Epithelial cell of prostate (primary cell): ENCODE data around the gene MYO3B.
"Not testable (repeated sequence)": the region's sequence is repeated elsewhere in the genome, so short reads cannot be mapped to it uniquely, and the experiment has no call there.

Experiments used
- DNase-seq: peaks from one replicate; pipeline ENCODE4 v3.0.0-alpha.2; 2011; ENCODE audit warnings: low read depth, low spot score
- H3K27ac ChIP-seq: fragments of 450-650 bp; 2 replicates; pipeline ENCODE4 v1.5.1; 2017; ENCODE audit warnings: mild to moderate bottlenecking

The MYO3B gene

DNA sequence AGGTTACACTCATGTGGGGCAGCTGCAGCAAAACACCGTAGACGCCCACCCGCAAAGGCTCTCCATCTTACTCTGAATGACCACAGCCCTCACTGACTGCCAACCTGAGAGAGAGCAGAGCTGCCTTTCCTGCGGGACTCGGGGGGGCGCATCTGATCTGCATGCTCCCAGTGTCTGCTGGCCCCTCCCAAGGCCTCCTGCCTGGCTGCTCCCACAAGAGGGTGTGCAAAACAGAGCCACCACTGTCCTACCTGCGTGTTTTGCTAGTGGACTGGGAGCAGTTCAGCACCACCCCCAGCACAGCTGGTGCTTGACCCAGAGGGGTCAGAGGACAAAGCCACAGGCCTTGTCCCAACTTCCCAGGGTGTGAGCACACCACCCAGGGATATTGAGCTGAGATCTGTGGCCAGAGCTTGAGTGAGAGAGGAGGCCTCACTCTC is 76.4 kb downstream of the MYO3B start:
- H3K27ac ChIP-seq = no peak overlapping the region
- DNase-seq = no peak

DNA sequence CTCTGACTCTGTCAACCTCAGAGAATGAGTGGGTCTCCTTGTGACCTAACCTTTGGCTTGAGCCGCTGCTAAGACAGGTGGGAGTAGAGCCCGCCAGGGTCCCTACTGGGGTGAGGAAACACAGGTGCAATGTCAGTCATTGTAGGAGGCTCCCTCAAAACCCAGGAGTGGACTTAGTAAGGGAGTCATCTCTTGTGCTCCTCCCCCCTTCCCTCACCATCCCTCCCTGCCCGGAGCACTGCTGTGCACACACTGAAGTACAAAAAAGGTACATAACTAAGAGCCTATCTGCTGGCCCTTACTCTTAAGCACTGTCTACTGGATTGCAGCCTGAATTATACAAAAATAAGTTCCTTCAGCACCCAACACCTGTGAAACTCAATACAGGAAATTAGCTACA is 77.2 kb downstream of the MYO3B start:
- no peak for DNase-seq
- H3K27ac ChIP-seq = no peak overlapping the region

DNA sequence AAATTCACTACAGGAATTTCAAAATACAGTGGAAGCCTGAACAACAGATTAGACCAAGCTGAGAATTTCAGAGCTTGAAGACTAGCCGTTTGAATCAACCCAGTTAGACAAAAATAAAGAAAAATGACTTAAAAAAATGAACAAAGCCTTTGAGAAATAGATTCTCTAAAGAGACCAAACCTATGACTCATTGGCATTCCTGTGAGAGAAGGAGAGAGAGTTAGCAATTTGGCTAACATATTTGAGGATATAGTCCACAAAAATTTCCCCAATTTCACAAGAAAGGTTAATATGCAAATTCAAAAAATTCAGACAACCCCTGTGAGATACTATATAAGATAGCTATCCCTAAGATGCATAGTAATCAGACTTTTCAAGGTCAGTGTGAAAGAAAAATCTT is 78.0 kb downstream of the MYO3B start:
- no peak for DNase-seq
- H3K27ac ChIP-seq = no peak overlapping the region

GRCh38 chr2:170258382-170258781 is 80.4 kb downstream of the MYO3B start:
- H3K27ac ChIP-seq = no peak overlapping the region
- DNase-seq = no peak

DNA sequence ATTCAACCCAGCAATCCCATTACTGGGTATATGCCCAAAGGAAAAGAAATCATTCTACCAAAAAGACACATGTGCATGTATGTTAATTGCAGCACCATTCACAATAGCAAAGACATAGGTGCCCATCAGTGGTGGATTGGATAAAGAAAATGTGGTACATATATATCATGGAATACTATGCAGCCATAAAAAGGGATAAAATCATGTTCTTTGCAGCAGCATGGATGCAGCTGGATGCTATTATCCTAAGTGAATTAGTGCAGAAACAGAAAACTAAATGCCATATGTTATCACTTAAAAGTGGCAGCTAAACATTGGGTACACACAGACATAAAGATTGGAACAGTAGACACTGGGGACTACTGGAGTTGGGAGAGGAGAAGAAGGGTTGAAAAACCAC is 82.2 kb downstream of the MYO3B start:
- H3K27ac ChIP-seq = no peak overlapping the region
- no peak for DNase-seq

DNA sequence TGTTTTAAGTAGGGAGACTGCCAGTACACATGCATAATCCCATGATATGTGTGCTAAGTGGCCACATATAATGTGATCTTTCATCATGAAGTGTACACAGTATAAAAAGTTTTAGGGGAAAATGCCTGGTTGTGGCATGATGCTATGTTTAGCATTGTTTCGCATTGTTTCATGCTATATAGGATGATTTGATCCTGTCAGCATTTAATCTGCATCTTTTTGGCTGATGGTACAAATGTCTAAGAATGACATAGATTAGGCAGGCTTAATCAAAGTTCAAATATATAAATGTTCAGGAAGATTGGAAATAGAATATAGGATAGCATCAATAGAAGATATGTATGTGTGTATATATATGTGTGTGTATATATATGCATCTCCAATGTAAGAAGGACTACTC is 83.6 kb downstream of the MYO3B start:
- DNase-seq = no peak
- no peak overlapping the region for H3K27ac ChIP-seq

GRCh38 chr2:170262343-170262742 is 84.4 kb downstream of the MYO3B start:
- no peak overlapping the region for H3K27ac ChIP-seq
- DNase-seq = no peak

DNA sequence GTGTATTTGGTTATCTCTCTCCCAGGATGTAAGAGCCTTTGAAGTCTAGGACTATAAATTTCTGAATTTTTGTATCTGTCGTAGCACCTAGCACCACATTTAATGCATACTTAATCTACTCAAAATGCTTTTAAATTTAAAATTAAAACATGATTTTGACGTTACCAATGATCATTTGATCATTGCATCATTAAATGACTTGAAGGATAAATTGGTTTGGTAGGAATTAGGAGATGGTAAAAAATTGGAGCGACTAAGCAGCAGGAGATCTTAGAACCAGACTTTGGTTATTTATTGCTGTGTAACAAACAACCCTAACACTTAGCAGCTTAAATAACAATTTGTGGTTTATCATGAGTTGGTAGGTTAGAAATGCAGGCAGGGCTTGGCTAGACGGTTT is 84.9 kb downstream of the MYO3B start:
- H3K27ac ChIP-seq = no peak overlapping the region
- no peak for DNase-seq

GRCh38 chr2:170263728-170264521 is 86.0 kb downstream of the MYO3B start:
- H3K27ac ChIP-seq, DNase-seq: not testable (repeated sequence)

- no peak overlapping the region for H3K27ac ChIP-seq
Measured at GRCh38 chr2:170264522-170264860, 86.5 kb downstream of the MYO3B start.

GRCh38 chr2:170264865-170265264 is 86.9 kb downstream of the MYO3B start:
- DNase-seq = no peak
- no peak overlapping the region for H3K27ac ChIP-seq

More at GRCh38 chr2:170264522-170264860, 86.5 kb downstream of the MYO3B start:
- DNase-seq = no peak

GRCh38 chr2:170265321-170265720 is 87.4 kb downstream of the MYO3B start:
- H3K27ac ChIP-seq = no peak overlapping the region
- DNase-seq = no peak

DNA sequence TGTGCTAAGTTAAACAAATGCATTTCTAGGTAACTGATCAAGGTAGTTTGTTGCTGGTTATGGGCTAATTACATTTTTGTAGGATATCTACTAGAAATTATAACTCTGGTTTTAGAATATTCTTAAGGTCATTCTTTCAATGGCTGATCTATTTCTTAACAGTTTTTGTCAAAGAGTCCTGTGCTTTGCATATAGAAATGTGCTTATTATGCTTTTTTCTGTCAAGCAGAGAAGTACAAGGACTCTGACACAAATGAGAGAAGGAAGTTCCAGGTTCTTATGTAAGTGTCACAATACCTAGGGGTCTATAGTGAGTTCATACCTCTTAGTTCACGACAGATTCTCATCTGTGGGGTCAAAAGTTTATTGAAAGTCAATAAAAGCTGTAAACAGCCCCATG is 88.4 kb downstream of the MYO3B start:
- H3K27ac ChIP-seq = no peak overlapping the region
- DNase-seq = no peak

DNA sequence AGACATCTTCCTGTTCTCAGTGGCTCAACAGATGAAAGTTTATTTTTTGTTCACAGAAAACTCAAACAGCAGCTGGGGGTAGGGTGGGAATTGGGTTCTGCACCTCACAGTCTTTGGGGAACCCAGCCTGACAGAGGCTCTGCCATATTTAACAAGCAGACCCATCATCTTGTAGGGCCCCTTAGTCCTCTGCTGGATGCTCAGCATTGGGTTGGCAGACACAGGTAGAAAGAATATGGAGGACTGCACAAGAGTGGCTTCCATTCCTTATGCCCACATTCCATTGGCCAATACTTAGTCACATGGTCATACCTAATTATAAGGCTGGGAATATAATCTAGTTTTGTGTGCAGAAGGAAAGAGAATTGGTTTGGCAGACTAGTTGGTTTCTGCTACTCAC is 89.1 kb downstream of the MYO3B start:
- DNase-seq = no peak
- H3K27ac ChIP-seq = no peak overlapping the region

DNA sequence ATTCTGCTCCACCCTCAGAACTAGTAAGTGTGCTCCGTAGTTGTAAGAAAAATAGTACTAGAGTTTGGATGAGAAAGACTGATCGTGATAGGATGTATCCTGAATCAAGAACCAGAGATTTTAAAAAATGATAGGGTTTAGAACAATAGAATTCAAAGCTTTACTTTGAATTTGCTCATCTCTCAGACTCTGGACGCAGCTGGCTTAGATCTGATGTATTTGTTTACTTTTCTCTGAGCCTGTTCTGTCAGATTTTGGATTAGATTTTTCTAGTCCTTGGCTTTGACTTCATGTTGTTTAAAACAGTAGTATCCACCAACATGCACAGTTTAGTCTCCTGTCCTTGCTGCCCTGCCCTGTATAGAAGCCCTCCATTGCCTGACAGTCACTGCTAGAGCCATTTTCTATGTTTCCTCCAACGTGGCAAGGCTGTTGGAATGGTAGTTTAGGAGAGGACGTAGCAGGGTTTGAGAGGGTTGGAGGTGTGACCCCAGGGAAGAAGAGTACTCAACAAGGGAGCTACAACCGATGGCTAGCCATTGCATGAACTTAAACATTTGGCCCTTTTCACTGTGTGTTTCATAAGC is 92.4 kb downstream of the MYO3B start:
- DNase-seq = no peak
- no peak overlapping the region for H3K27ac ChIP-seq

- DNase-seq = no peak
Measured at GRCh38 chr2:170271340-170271739, 93.4 kb downstream of the MYO3B start.

GRCh38 chr2:170276056-170276455 is 98.1 kb downstream of the MYO3B start:
- DNase-seq = no peak
- no peak overlapping the region for H3K27ac ChIP-seq

More at GRCh38 chr2:170271340-170271739, 93.4 kb downstream of the MYO3B start:
- no peak overlapping the region for H3K27ac ChIP-seq

- no peak for DNase-seq
- no peak overlapping the region for H3K27ac ChIP-seq
Measured at GRCh38 chr2:170276925-170277629, 99.1 kb downstream of the MYO3B start.

GRCh38 chr2:170277951-170278350 is 100.0 kb downstream of the MYO3B start:
- no peak overlapping the region for H3K27ac ChIP-seq
- DNase-seq = no peak

GRCh38 chr2:170279615-170280014 is 101.7 kb downstream of the MYO3B start:
- DNase-seq, H3K27ac ChIP-seq: not testable (repeated sequence)

- no peak for DNase-seq
- H3K27ac ChIP-seq = no peak overlapping the region
Measured at GRCh38 chr2:170282851-170283250, 104.9 kb downstream of the MYO3B start.
